Esophagus squamous epithelium (tissue), 5 donors: Measurements from ENCODE around the gene DENND1B. TPM values are rescaled to one million over a fixed set of nuclear protein-coding genes. Genes with fewer than 3 reads are reported as not detected.

Experiments used
- DNase-seq: peaks from one replicate; lab custom pipeline; 2025; lab: John Stamatoyannopoulos, UW
- H3K27ac ChIP-seq, 4 donors: fragments of 200-600 bp; sonication (generic); one replicate each; pipeline ENCODE4 v1.5.1; 2016 to 2019; ENCODE audit warnings: mild to moderate bottlenecking in 1 of 4
- H3K27me3 ChIP-seq, 4 donors: fragments of 200-600 bp; sonication (generic); 1 replicate in 3 of 4; 2 replicates in 1 of 4; pipeline versions ENCODE4 v1.5.1 to v1.6.0; 2017 to 2021; ENCODE audit warnings: antibody characterized with exemption in 1 of 4
- H3K36me3 ChIP-seq, 3 donors: fragments of 200-600 bp; sonication (generic); one replicate each; pipeline ENCODE4 v1.5.1; 2016 to 2019
- H3K4me1 ChIP-seq, 3 donors: fragments of 200-600 bp; sonication (generic); one replicate each; pipeline ENCODE4 v1.5.1; 2017 to 2019
- H3K4me3 ChIP-seq, 4 donors: fragments of 200-600 bp; sonication (generic); 1 replicate in 3 of 4; 2 replicates in 1 of 4; pipeline ENCODE4 v1.5.1; 2016 to 2019; ENCODE audit warnings: mild to moderate bottlenecking in 2 of 4, moderate library complexity in 1 of 4
- H3K9me3 ChIP-seq, 3 donors: fragments of 200-600 bp; sonication (generic); one replicate each; pipeline ENCODE4 v1.5.1; 2016 to 2019
- POLR2A ChIP-seq, 4 donors: fragments of 450-650 bp; IDR thresholded peaks; one replicate each; pipeline ENCODE4 v1.6.1; 2017; ENCODE audit warnings: antibody characterized with exemption in 4 of 4, mild to moderate bottlenecking in 4 of 4, moderate library complexity in 3 of 4
- WGBS, 2 donors: methylation state at CpG; one replicate each; pipeline ENCODE4 v1.1.5; 2018; 5-methylcytosine and 5-hydroxymethylcytosine counted together
- intact Hi-C: fragments of 100-400 bp; cut with DNase I; formaldehyde crosslinking; loops from one replicate; pipeline ENCODE4 v1.15.0; 2022
- total RNA-seq, 4 donors: library from RNA; depleted of rRNA; stranded (reverse); fragments of >200 nt; gene quantifications; one replicate each; pipeline ENCODE4 v1.1.0, GENCODE V29; 2016
- TF ChIP-seq, protein P1 (sequence below), 6 experiments: fragments of 450-650 bp in 4 of 6; fragments of 200-600 bp in 2 of 6; sonication (generic) in 2 of 6; IDR thresholded peaks; one replicate each; pipeline ENCODE4 v1.5.1; 2016 to 2019; ENCODE audit warnings: antibody characterized with exemption in 6 of 6, mild to moderate bottlenecking in 4 of 6, moderate library complexity in 4 of 6
- donor health status: DM: yes; HTN: yes; CAD: no.

DENND1B gene
- total RNA-seq, 4 donors from 2014 or later = 13.6 to 25.5 (median 18.2) TPM

DNA sequence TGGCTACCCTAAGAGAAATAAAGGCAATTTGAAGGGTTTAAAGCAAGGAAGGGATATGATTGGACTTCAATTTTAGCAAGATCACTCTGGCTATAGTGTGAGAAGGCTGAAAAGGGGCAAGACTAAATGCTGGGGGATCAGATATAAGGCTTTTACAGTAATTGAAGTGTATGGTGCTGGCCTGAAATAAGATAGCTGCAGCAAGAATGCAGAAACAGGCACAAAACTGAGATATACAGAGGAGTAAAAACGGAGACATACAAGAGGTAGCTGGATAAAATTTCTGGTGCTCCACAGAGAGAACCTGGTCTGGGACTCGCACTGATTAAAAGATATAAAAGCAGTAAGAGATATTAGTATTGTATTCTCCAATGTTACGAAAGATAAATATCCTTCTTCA is 92.0 kb downstream of the DENND1B start:
- 83 to 89% methylated on average over 3 of the region's 3 CpGs for WGBS, 2 donors
- no peak for TF ChIP-seq POLR2A (IDR thresholded peaks at IDR 0.05)
- TF ChIP-seq, protein P1, sequence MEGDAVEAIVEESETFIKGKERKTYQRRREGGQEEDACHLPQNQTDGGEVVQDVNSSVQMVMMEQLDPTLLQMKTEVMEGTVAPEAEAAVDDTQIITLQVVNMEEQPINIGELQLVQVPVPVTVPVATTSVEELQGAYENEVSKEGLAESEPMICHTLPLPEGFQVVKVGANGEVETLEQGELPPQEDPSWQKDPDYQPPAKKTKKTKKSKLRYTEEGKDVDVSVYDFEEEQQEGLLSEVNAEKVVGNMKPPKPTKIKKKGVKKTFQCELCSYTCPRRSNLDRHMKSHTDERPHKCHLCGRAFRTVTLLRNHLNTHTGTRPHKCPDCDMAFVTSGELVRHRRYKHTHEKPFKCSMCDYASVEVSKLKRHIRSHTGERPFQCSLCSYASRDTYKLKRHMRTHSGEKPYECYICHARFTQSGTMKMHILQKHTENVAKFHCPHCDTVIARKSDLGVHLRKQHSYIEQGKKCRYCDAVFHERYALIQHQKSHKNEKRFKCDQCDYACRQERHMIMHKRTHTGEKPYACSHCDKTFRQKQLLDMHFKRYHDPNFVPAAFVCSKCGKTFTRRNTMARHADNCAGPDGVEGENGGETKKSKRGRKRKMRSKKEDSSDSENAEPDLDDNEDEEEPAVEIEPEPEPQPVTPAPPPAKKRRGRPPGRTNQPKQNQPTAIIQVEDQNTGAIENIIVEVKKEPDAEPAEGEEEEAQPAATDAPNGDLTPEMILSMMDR (IDR thresholded peaks at IDR 0.05) = no peak
- H3K9me3 ChIP-seq = peaks cover 0 to 3% (median 1%) of the 10 kb centered on the region in 3 donors
- H3K36me3 ChIP-seq = no peaks in the 10 kb centered on the region
- no peak overlapping the region for H3K4me3 ChIP-seq
- intact Hi-C loops = no loop called here
- H3K27ac ChIP-seq = no peak overlapping the region
- DNase-seq = no peak
- H3K4me1 ChIP-seq = peaks cover 0 to 12% (median 0%) of the 10 kb centered on the region in 3 donors
- no peaks in the 10 kb centered on the region for H3K27me3 ChIP-seq

DNA sequence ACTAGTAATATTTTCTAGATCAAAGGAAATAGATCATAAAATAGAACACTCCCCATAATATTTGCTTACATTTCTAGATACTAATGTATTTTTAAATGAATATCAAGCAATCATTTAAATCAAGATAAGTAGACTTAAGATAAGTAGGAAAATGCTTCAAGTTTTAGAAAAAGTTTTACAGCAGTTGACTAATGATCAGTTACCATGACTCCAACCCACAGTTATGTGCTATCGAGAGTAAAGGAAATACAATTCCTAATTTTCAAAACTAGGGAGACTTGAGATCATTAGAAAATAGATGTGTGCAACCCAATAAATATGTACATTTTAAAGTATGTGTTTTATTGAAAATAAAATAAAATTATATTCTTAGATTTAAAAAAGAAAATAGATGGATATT is 95.0 kb downstream of the DENND1B start:
- Histone ChIP-seq H3K4me1 (peaks cover 0 to 18% (median 0%) of the 10 kb centered on the region in 3 donors), H3K27me3 (no peaks in the 10 kb centered on the region), H3K27ac (no peak overlapping the region), H3K36me3 (no peaks in the 10 kb centered on the region), H3K4me3 (no peak overlapping the region), H3K9me3 (no peaks in the 10 kb centered on the region)
- WGBS, 2 donors = 84 to 88% methylated on average over 1 of the region's 1 CpG
- DNase-seq = no peak
- intact Hi-C loops = no loop called here
- no peak for TF ChIP-seq POLR2A (IDR thresholded peaks at IDR 0.05)
- TF ChIP-seq, protein P1 (IDR thresholded peaks at IDR 0.05) = no peak

DNA sequence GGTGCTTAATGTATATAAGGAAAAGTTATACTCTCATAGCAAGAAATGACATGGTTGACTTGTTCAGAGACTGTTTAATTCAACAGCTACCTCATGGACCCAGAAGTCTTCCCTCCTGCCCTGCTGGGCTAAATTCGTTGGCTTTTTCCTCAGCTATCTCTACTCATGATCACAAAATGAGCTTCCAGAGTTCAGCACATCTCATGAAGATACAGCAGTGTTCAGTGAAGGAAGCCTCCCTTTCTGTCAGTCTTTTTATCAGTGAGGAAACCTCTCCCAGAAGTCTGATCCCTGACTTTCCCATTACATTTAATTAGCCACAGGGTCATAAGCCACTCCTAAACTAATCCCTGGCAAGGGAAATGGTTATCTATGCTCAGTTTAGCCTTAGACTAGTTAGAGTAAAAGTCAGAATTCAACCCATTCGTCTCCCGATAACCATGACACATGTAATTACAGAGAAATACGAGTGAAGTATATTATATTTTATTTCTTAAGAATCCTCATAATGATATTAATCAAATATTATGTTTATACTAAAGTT is 97.5 kb downstream of the DENND1B start:
- DNase-seq = no peak
- H3K36me3 ChIP-seq = no peaks in the 10 kb centered on the region
- TF ChIP-seq POLR2A (IDR thresholded peaks at IDR 0.05) = no peak
- TF ChIP-seq, protein P1 (IDR thresholded peaks at IDR 0.05) = no peak
- no peaks in the 10 kb centered on the region for H3K9me3 ChIP-seq
- no peak overlapping the region for H3K27ac ChIP-seq
- H3K4me1 ChIP-seq = peaks cover 0 to 6% (median 0%) of the 10 kb centered on the region in 3 donors
- H3K27me3 ChIP-seq = no peaks in the 10 kb centered on the region
- intact Hi-C loops = no loop called here
- 82 to 97% methylated on average over 4 of the region's 4 CpGs for WGBS, 2 donors
- H3K4me3 ChIP-seq = no peak overlapping the region

DNA sequence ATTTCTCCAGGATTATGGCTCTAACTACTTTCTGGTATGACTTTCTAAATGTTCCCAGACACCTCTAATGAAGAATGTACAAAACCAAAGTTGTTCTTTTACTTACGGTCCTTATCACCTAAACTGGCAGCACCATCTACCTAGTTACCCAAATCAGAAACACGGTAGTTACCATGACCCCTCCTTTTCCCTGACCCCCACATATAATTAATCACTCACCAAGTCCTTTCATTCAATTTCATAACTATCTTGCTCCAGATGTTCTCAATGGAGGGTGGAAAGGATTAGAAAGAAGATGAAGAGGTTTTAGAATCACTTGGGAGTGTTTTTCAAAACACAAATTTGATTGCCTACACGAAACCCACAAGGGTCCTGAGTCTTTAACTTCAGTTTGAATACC is 98.0 kb downstream of the DENND1B start:
- intact Hi-C loops = no loop called here
- WGBS, 2 donors = 97 to 98% methylated on average over 3 of the region's 3 CpGs
- H3K27me3 ChIP-seq = no peaks in the 10 kb centered on the region
- peaks cover 0 to 6% (median 0%) of the 10 kb centered on the region in 3 donors for H3K4me1 ChIP-seq
- TF ChIP-seq POLR2A (IDR thresholded peaks at IDR 0.05) = no peak
- TF ChIP-seq, protein P1 (IDR thresholded peaks at IDR 0.05) = no peak
- no peak overlapping the region for H3K27ac ChIP-seq
- no peak overlapping the region for H3K4me3 ChIP-seq
- no peak for DNase-seq
- H3K9me3 ChIP-seq = no peaks in the 10 kb centered on the region
- H3K36me3 ChIP-seq = no peaks in the 10 kb centered on the region

DNA sequence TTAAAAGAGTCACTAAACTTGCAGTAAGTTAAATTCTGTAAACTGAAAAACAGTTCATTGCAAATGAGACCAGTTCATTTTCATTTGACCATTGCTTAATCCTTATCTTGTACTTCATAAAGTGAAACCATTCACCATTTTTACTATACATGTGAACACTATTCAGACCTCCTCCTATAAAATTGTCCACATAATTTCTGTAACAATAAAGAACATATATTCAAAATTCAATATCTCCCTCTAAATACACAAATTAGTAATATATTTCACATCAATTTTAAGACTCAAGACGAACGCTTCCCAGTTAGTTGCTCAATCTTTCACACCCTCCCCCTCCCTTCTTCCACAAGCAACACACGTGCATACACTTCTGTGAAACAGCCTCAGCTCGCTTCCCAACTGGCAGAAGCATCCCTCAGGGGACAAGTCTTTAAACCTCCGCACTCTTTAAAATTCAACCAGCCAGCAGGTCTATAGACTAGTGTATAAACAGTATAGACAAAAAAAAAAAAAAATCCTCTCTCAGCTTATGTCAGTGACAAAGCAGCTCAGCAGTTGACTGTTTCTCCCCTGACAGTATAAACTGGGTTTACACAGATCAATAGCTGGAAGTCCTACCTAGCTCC is 99.6 kb downstream of the DENND1B start:
- TF ChIP-seq POLR2A (IDR thresholded peaks at IDR 0.05) = no peak
- TF ChIP-seq, protein P1 (IDR thresholded peaks at IDR 0.05) = no peak
- no peak overlapping the region for H3K27ac ChIP-seq
- 32 to 48% methylated on average over 5 of the region's 5 CpGs for WGBS, 2 donors
- peaks cover 0 to 6% (median 0%) of the 10 kb centered on the region in 3 donors for H3K4me1 ChIP-seq
- intact Hi-C loops = no loop called here
- H3K9me3 ChIP-seq = no peaks in the 10 kb centered on the region
- H3K4me3 ChIP-seq = peak overlapping the region in 2 of 4 donors; percentile 18 to 47
- no peaks in the 10 kb centered on the region for H3K36me3 ChIP-seq
- no peaks in the 10 kb centered on the region for H3K27me3 ChIP-seq
- no peak for DNase-seq
